Astrocyte (in vitro differentiated cells and primary cell): ENCODE results near the gene DNAJC5. TPM values are rescaled to one million over a fixed set of nuclear protein-coding genes. Genes with fewer than 3 reads are reported as not detected.
"Not testable (repeated sequence)": the region's sequence is repeated elsewhere in the genome, so short reads cannot be mapped to it uniquely, and the experiment has no call there.

ENCODE experiments used
- DNase-seq: peaks from one replicate; pipeline ENCODE4 v3.0.0-alpha.2; 2010; ENCODE audit warnings: low read depth
- FAIRE-seq: peaks from 2 replicates; lab custom pipeline; 2011; peaks lifted over from hg19 to GRCh38; lab: Jason Lieb, UNC
- H2AFZ ChIP-seq: 2 replicates; pipeline ENCODE4 v1.6.0; 2012; ENCODE audit warnings: low read depth, low read length, inconsistent platforms
- H3K27ac ChIP-seq: 2 replicates; pipeline ENCODE4 v1.5.1; 2011; ENCODE audit warnings: low read depth, low read length, inconsistent platforms
- H3K27me3 ChIP-seq: 2 replicates; pipeline ENCODE4 v1.6.0; 2011; ENCODE audit warnings: low read length, inconsistent platforms; ENCODE audit not compliant: insufficient read depth
- H3K36me3 ChIP-seq: 2 replicates; pipeline ENCODE4 v1.5.1; 2011; ENCODE audit warnings: low read length, inconsistent platforms; ENCODE audit not compliant: insufficient read depth
- H3K4me1 ChIP-seq: 2 replicates; pipeline ENCODE4 v1.5.1; 2011; ENCODE audit warnings: low read length, inconsistent platforms; ENCODE audit not compliant: insufficient read depth
- H3K4me2 ChIP-seq: 2 replicates; pipeline ENCODE4 v1.6.0; 2012; ENCODE audit warnings: low read length, inconsistent platforms
- H3K4me3 ChIP-seq: 2 replicates; pipeline ENCODE4 v1.5.1; 2011; ENCODE audit warnings: low read depth, mild to moderate bottlenecking, low read length, inconsistent platforms; ENCODE audit not compliant: insufficient read depth
- H3K79me2 ChIP-seq: 2 replicates; pipeline ENCODE4 v1.6.0; 2012; ENCODE audit warnings: mild to moderate bottlenecking, low read length, inconsistent platforms; ENCODE audit not compliant: insufficient read depth
- H3K9ac ChIP-seq: 2 replicates; pipeline ENCODE4 v1.6.0; 2012; ENCODE audit warnings: mild to moderate bottlenecking, low read length, inconsistent platforms
- H3K9me3 ChIP-seq: 2 replicates; pipeline ENCODE4 v1.5.1; 2012; ENCODE audit warnings: low read depth, mild to moderate bottlenecking, low read length, inconsistent platforms; ENCODE audit not compliant: insufficient read depth
- H4K20me1 ChIP-seq: 2 replicates; pipeline ENCODE4 v1.6.0; 2012; ENCODE audit warnings: low read length, inconsistent platforms; ENCODE audit not compliant: insufficient read depth
- H3K27ac Mint-ChIP-seq: one replicate; pipeline ENCODE4 v1.8.0; 2021; ENCODE audit warnings: mild to moderate bottlenecking, mixed read lengths; ENCODE audit not compliant: unreplicated experiment
- H3K27me3 Mint-ChIP-seq: one replicate; pipeline ENCODE4 v1.8.0; 2021; ENCODE audit warnings: low read depth, mixed read lengths; ENCODE audit not compliant: unreplicated experiment
- H3K36me3 Mint-ChIP-seq: one replicate; pipeline ENCODE4 v1.8.0; 2021; ENCODE audit warnings: low read depth, mixed read lengths; ENCODE audit not compliant: unreplicated experiment
- H3K4me1 Mint-ChIP-seq: one replicate; pipeline ENCODE4 v1.8.0; 2021; ENCODE audit warnings: low read depth, mixed read lengths; ENCODE audit not compliant: unreplicated experiment
- H3K4me3 Mint-ChIP-seq: one replicate; pipeline ENCODE4 v1.8.0; 2021; ENCODE audit warnings: mild to moderate bottlenecking, moderate library complexity, mixed read lengths; ENCODE audit not compliant: unreplicated experiment
- H3K9me3 Mint-ChIP-seq: one replicate; pipeline ENCODE4 v1.8.0; 2021; ENCODE audit warnings: mild to moderate bottlenecking, mixed read lengths; ENCODE audit not compliant: unreplicated experiment
- EZH2 ChIP-seq: IDR thresholded peaks from 2 replicates; pipeline ENCODE4 v1.6.1; 2012; ENCODE audit warnings: mild to moderate bottlenecking, low read length, inconsistent platforms; ENCODE audit not compliant: insufficient read depth
- total RNA-seq: library from RNA; stranded (reverse); gene quantifications from 2 replicates; pipeline ENCODE4 v1.2.1, GENCODE V29; 2021
- TF ChIP-seq, protein P1 (sequence below): IDR thresholded peaks from 2 replicates; pipeline ENCODE4 v1.5.1; 2011; ENCODE audit warnings: low read depth, mild to moderate bottlenecking, inconsistent platforms, low read length, moderate library complexity; ENCODE audit not compliant: insufficient read depth

Gene DNAJC5
- total RNA-seq, 1 donor from 2014 or later = 64.6 TPM

DNA sequence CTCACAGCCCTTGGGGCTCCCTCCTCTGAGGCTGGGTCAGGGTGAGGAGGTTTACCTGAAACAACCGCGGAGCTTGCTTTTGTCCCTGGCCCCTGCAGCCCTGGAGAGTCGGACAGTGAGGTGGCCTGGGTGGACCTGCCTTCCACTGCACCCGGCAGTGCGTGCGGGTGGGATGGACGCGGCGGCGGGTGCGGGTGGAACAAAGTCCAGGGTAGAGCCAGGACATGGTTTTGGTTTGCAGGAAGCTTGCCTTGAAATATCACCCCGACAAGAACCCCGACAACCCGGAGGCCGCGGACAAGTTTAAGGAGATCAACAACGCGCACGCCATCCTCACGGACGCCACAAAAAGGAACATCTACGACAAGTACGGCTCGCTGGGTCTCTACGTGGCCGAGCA lies 34.1 kb downstream of the DNAJC5 start:
- H3K27me3 ChIP-seq = no peaks in the 10 kb centered on the region
- FAIRE-seq (no peak), DNase-seq (no peak)
- H3K36me3 Mint-ChIP-seq = peaks cover 11% of the 10 kb centered on the region
- H3K27me3 Mint-ChIP-seq = no peaks in the 10 kb centered on the region
- peaks cover 61% of the 10 kb centered on the region for H3K79me2 ChIP-seq
- no peak for TF ChIP-seq EZH2
- TF ChIP-seq, protein P1, sequence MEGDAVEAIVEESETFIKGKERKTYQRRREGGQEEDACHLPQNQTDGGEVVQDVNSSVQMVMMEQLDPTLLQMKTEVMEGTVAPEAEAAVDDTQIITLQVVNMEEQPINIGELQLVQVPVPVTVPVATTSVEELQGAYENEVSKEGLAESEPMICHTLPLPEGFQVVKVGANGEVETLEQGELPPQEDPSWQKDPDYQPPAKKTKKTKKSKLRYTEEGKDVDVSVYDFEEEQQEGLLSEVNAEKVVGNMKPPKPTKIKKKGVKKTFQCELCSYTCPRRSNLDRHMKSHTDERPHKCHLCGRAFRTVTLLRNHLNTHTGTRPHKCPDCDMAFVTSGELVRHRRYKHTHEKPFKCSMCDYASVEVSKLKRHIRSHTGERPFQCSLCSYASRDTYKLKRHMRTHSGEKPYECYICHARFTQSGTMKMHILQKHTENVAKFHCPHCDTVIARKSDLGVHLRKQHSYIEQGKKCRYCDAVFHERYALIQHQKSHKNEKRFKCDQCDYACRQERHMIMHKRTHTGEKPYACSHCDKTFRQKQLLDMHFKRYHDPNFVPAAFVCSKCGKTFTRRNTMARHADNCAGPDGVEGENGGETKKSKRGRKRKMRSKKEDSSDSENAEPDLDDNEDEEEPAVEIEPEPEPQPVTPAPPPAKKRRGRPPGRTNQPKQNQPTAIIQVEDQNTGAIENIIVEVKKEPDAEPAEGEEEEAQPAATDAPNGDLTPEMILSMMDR = no peak
- no peak overlapping the region for H3K4me3 ChIP-seq
- no peaks in the 10 kb centered on the region for H3K9me3 ChIP-seq
- H3K27ac ChIP-seq = no peak overlapping the region
- H3K4me3 Mint-ChIP-seq = no peak overlapping the region
- no peak overlapping the region for H2AFZ ChIP-seq
- H3K4me2 ChIP-seq = no peak overlapping the region
- H3K4me1 ChIP-seq = no peaks in the 10 kb centered on the region
- H4K20me1 ChIP-seq = peaks cover 75% of the 10 kb centered on the region
- peaks cover 3% of the 10 kb centered on the region for H3K9me3 Mint-ChIP-seq
- peaks cover 18% of the 10 kb centered on the region for H3K36me3 ChIP-seq
- no peak overlapping the region for H3K27ac Mint-ChIP-seq
- H3K9ac ChIP-seq = no peak overlapping the region
- peaks cover 5% of the 10 kb centered on the region for H3K4me1 Mint-ChIP-seq

DNA sequence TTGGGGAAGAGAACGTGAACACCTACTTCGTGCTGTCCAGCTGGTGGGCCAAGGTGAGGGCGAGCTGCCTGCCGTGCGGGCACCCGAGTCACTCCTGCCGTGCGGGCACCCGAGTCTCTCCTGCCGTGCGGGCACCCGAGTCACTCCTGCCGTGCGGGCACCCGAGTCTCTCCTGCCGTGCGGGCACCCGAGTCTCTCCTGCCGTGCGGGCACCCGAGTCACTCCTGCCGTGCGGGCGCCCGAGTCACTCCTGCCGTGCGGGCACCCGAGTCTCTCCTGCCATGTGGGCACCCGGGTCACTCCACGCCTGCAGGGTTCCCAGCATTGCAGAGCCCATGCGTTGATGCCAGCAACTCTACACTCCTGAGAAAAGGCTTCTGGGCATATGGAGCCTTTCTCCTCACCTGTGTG lies 34.6 kb downstream of the DNAJC5 start:
- not testable (repeated sequence) for H2AFZ ChIP-seq, H3K4me3 Mint-ChIP-seq, H3K27ac ChIP-seq, H3K27me3 ChIP-seq, H3K9ac ChIP-seq, H3K4me2 ChIP-seq, DNase-seq, H3K27me3 Mint-ChIP-seq, H3K4me3 ChIP-seq, FAIRE-seq, H3K9me3 ChIP-seq, H3K27ac Mint-ChIP-seq, H3K4me1 Mint-ChIP-seq, H3K4me1 ChIP-seq, H3K9me3 Mint-ChIP-seq
- Histone ChIP-seq H4K20me1 (peaks cover 75% of the 10 kb centered on the region), H3K79me2 (peaks cover 57% of the 10 kb centered on the region), H3K36me3 (peaks cover 18% of the 10 kb centered on the region)
- peaks cover 11% of the 10 kb centered on the region for H3K36me3 Mint-ChIP-seq

DNA sequence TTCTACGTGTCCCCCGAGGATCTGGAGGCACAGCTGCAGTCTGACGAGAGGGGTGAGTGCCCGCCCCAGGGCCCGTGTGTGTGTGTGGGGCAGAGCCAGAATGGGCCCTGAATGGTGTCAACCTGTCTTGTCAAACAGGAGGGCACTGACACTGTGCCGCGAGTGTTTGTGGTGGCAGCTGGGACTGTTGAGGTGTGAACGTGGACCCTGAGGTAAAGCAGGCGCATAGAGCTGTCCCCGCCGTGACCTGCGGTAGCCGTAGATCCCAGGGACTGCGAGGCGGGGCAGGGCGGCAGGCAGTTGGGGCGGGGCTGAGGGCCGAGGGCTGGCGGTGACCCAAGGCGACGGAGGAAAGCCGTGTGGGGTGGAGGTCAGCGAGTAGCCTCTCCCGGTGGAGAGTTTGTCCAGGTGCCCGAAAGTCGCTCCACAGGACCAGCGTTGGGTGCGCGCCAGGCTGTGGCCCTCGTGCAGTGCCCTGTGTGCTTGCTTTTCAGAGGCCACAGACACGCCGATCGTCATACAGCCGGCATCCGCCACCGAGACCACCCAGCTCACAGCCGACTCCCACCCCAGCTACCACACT lies 36.1 kb downstream of the DNAJC5 start:
- Histone ChIP-seq H3K4me3 (no peak overlapping the region), H3K27ac (no peak overlapping the region), H3K4me2 (no peak overlapping the region), H3K36me3 (peaks cover 18% of the 10 kb centered on the region), H3K9ac (no peak overlapping the region), H3K79me2 (peaks cover 59% of the 10 kb centered on the region), H3K4me1 (no peaks in the 10 kb centered on the region), H3K9me3 (no peaks in the 10 kb centered on the region), H4K20me1 (peaks cover 78% of the 10 kb centered on the region), H3K27me3 (no peaks in the 10 kb centered on the region), H2AFZ (no peak overlapping the region)
- DNase-seq (no peak), FAIRE-seq (no peak)
- H3K27ac Mint-ChIP-seq = no peak overlapping the region
- peaks cover 3% of the 10 kb centered on the region for H3K9me3 Mint-ChIP-seq
- no peaks in the 10 kb centered on the region for H3K27me3 Mint-ChIP-seq
- H3K36me3 Mint-ChIP-seq = peaks cover 11% of the 10 kb centered on the region
- H3K4me1 Mint-ChIP-seq = peaks cover 3% of the 10 kb centered on the region
- H3K4me3 Mint-ChIP-seq = no peak overlapping the region
- TF ChIP-seq, protein P1 = no peak
- TF ChIP-seq EZH2 = no peak
